Endothelial cell of umbilical vein (primary cell): ENCODE results near the gene VSIG4. TPM values are rescaled to one million over a fixed set of nuclear protein-coding genes. Genes with fewer than 3 reads are reported as not detected.

Experiments
- BruUV-seq: library from RNA; stranded (reverse); fragments of 400-500 nt; replicated peaks from 2 replicates; lab custom pipeline; 2021; lab: Mats Ljungman, UMichigan
- CTCF ChIA-PET: fragments of 300-600, 350-600 bp; sonication (Branson Sonifier 250); formaldehyde crosslinking; loops from one replicate; lab custom pipeline; 2021; ENCODE audit warnings: antibody characterized with exemption, inconsistent platforms; lab: Charles Lee
- POLR2A ChIA-PET: fragments of 300-600, 350-600 bp; sonication (Branson Sonifier 250); formaldehyde crosslinking; loops from one replicate; lab custom pipeline; 2021; ENCODE audit warnings: antibody characterized with exemption, inconsistent platforms; lab: Charles Lee
- DNase-seq: peaks from one replicate; pipeline ENCODE4 v3.0.0-alpha.2; 2011; ENCODE audit warnings: low read depth, low spot score
- FAIRE-seq: peaks from 2 replicates; lab custom pipeline; 2011; peaks lifted over from hg19 to GRCh38; lab: Jason Lieb, UNC
- H2AFZ ChIP-seq: 2 replicates; pipeline ENCODE4 v1.6.0; 2012; ENCODE audit warnings: low read depth, low read length, control low read depth, inconsistent platforms
- H3K27ac ChIP-seq: 2 replicates; pipeline ENCODE4 v1.5.1; 2011; ENCODE audit warnings: low read depth, mild to moderate bottlenecking, control low read depth, low read length, moderate library complexity; ENCODE audit not compliant: insufficient read depth
- H3K27me3 ChIP-seq, 2 experiments: 2 replicates each; pipeline versions ENCODE4 v1.6.0 to v1.6.1; 2011; ENCODE audit warnings: low read length in 2 of 2, mixed read lengths in 1 of 2; ENCODE audit not compliant: control insufficient read depth in 2 of 2, insufficient read depth in 2 of 2
- H3K36me3 ChIP-seq, 2 experiments: 2 replicates in 1 of 2; 3 replicates in 1 of 2; pipeline ENCODE4 v1.5.1; 2011; ENCODE audit warnings: low read length in 2 of 2, mild to moderate bottlenecking in 1 of 2, moderate library complexity in 1 of 2; ENCODE audit not compliant: control insufficient read depth in 2 of 2, insufficient read depth in 2 of 2; ENCODE audit errors: extremely low read depth in 1 of 2
- H3K4me1 ChIP-seq: 3 replicates; pipeline ENCODE4 v1.5.1; 2011; ENCODE audit warnings: mild to moderate bottlenecking, low read length; ENCODE audit not compliant: control insufficient read depth, insufficient read depth; ENCODE audit errors: extremely low read depth
- H3K4me2 ChIP-seq: 2 replicates; pipeline ENCODE4 v1.6.1; 2011; ENCODE audit warnings: low read length, control low read depth, mixed read lengths; ENCODE audit not compliant: insufficient read depth
- H3K4me3 ChIP-seq, 3 experiments: fragments of 200-600 bp in 1 of 3; sonication (generic), shearing (Covaris generic) in 1 of 3; replicated peaks in 1 of 3; 2 replicates each; pipeline ENCODE4 v1.5.1; 2011 to 2016; ENCODE audit warnings: control low read depth in 3 of 3, low read length in 3 of 3, mild to moderate bottlenecking in 2 of 3, inconsistent platforms in 1 of 3, low read depth in 1 of 3, moderate library complexity in 1 of 3; ENCODE audit not compliant: insufficient read depth in 1 of 3
- H3K79me2 ChIP-seq: 2 replicates; pipeline ENCODE4 v1.6.0; 2012; ENCODE audit warnings: low read length, inconsistent platforms; ENCODE audit not compliant: control insufficient read depth, insufficient read depth
- H3K9ac ChIP-seq: replicated peaks from 2 replicates; pipeline ENCODE3; 2011; ENCODE audit warnings: low read length, control low read depth; ENCODE audit not compliant: insufficient read depth; ENCODE audit errors: extremely low read depth
- H3K9me1 ChIP-seq: replicated peaks from 3 replicates; pipeline ENCODE4 v1.6.0; 2011; ENCODE audit warnings: mild to moderate bottlenecking, low read length; ENCODE audit not compliant: control insufficient read depth, insufficient read depth; ENCODE audit errors: extremely low read depth
- H3K9me3 ChIP-seq: replicated peaks from 2 replicates; pipeline ENCODE4 v1.5.1; 2012; ENCODE audit warnings: low read length, inconsistent platforms; ENCODE audit not compliant: control insufficient read depth, insufficient read depth
- H4K20me1 ChIP-seq: replicated peaks from 2 replicates; pipeline ENCODE3; 2011; ENCODE audit warnings: mild to moderate bottlenecking, low read length; ENCODE audit not compliant: control insufficient read depth, insufficient read depth; ENCODE audit errors: extremely low read depth
- CTCF ChIP-seq, 2 donors: IDR thresholded peaks; 1 replicate in 1 of 2; 2 replicates in 1 of 2; pipeline ENCODE4 v1.5.1; 2011; ENCODE audit warnings: low read length in 2 of 2, mild to moderate bottlenecking in 2 of 2, moderate library complexity in 2 of 2, control low read depth in 1 of 2, inconsistent platforms in 1 of 2, low read depth in 1 of 2; ENCODE audit not compliant: insufficient read depth in 1 of 2; ENCODE audit errors: extremely low read depth in 1 of 2
- EZH2 ChIP-seq: IDR thresholded peaks from 2 replicates; pipeline ENCODE4 v1.6.1; 2012; ENCODE audit warnings: borderline replicate concordance, low read depth, mild to moderate bottlenecking, moderate library complexity, low read length, inconsistent platforms; ENCODE audit not compliant: severe bottlenecking
- FOS ChIP-seq: IDR thresholded peaks from 2 replicates; pipeline ENCODE4 v1.6.1; 2011; ENCODE audit warnings: mild to moderate bottlenecking, low read length, moderate library complexity, borderline replicate concordance; ENCODE audit not compliant: insufficient read depth
- GATA2 ChIP-seq: IDR thresholded peaks from 2 replicates; pipeline ENCODE4 v1.7.0; 2011; ENCODE audit warnings: low read depth, mild to moderate bottlenecking, moderate library complexity, mixed read lengths, low read length; ENCODE audit not compliant: insufficient read length, insufficient read depth
- JUN ChIP-seq: IDR thresholded peaks from 2 replicates; pipeline ENCODE4 v1.6.1; 2011; ENCODE audit warnings: borderline replicate concordance, low read depth; ENCODE audit not compliant: insufficient read length, insufficient read depth
- MYC ChIP-seq: IDR thresholded peaks from one replicate; pipeline ENCODE4 v1.6.1; 2011; ENCODE audit warnings: mild to moderate bottlenecking, low read depth, low read length
- POLR2A ChIP-seq: IDR thresholded peaks from 2 replicates; pipeline ENCODE4 v1.6.1; 2012; ENCODE audit warnings: low read depth, mild to moderate bottlenecking, control low read depth, low read length
- POLR2AphosphoS5 ChIP-seq: IDR thresholded peaks from 2 replicates; pipeline ENCODE4 v1.6.1; 2012; ENCODE audit warnings: low read depth, mild to moderate bottlenecking, control low read depth, low read length, moderate library complexity; ENCODE audit not compliant: insufficient read depth
- dilution Hi-C: fragments of 300-500 bp; cut with MboI; formaldehyde crosslinking; loops from one replicate; pipeline ENCODE4 v1.15.0; 2019; ENCODE audit warnings: low sequenced_read_pairs; ENCODE audit not compliant: extremely low pct_ligation_motif_present
- intact Hi-C: fragments of 100-400 bp; cut with micrococcal nuclease; formaldehyde crosslinking; loops from one replicate; pipeline ENCODE4 v1.10.0; 2022
- polyA plus RNA-seq, 4 experiments: library from polyadenylated mRNA; depleted of rRNA in 3 of 4; stranded (reverse) in 3 of 4; unstranded in 1 of 4; fragments of >200 nt; gene quantifications; 2 replicates each; pipeline versions ENCODE4 v1.2.1 to v1.2.3, GENCODE V29; 2011 to 2012; ENCODE audit warnings: missing spikeins in 1 of 4
- total RNA-seq: library from RNA; stranded (reverse); gene quantifications from 2 replicates; pipeline ENCODE4 v1.2.3, GENCODE V29; 2021

VSIG4 gene
- total and polyA plus RNA-seq, 2 donors (not counting 3 experiments of a cell fraction or from before 2014, with no cell fraction given) = not detected

- BruUV-seq = no TSS peak
- H3K4me1 ChIP-seq = no peaks in the 10 kb centered on the region
- H3K9ac ChIP-seq = no peak overlapping the region
- TF ChIP-seq GATA2 (no peak), FOS (no peak), CTCF (IDR thresholded peaks at IDR 0.05; ENCODE audit: extremely low read depth in 1 of 2, insufficient read depth in 1 of 2, low read depth in 1 of 2, low read length in 2 of 2) (no peak), POLR2AphosphoS5 (no peak), JUN (no peak), EZH2 (no peak), MYC (no peak), POLR2A (no peak)
- H3K4me3 ChIP-seq = no peak overlapping the region
- no peaks in the 10 kb centered on the region for H3K9me3 ChIP-seq
- no peaks in the 10 kb centered on the region for H3K79me2 ChIP-seq
- no peaks in the 10 kb centered on the region for H3K9me1 ChIP-seq
- dilution Hi-C loops (no loop called here), intact Hi-C loops (no loop called here)
- no peak overlapping the region for H2AFZ ChIP-seq
- no peaks in the 10 kb centered on the region for H3K27me3 ChIP-seq
- ChIA-PET POLR2A (no interaction called here), CTCF (no interaction called here)
- no peak for DNase-seq
- no peaks in the 10 kb centered on the region for H3K36me3 ChIP-seq
- no peaks in the 10 kb centered on the region for H4K20me1 ChIP-seq
- no peak overlapping the region for H3K4me2 ChIP-seq
- no peak overlapping the region for H3K27ac ChIP-seq
- no peak for FAIRE-seq
Observed at GRCh38 chrX:66020631-66021334, 19.1 kb downstream of the VSIG4 start.
